Body of pancreas (tissue), 4 donors: ENCODE measurements around the gene PICK1. TPM values are rescaled to one million over a fixed set of nuclear protein-coding genes. Genes with fewer than 3 reads are reported as not detected.

Experiments used
- ATAC-seq: fragments of 150-250 bp; one replicate; pipeline ENCODE4 v1.9.1; 2016
- DNase-seq, 4 donors: peaks; one replicate each; pipeline ENCODE4 v3.0.0-alpha.2; 2019
- H3K27ac ChIP-seq, 4 donors: fragments of 200-600 bp; sonication (generic); 1 replicate in 3 of 4; 2 replicates in 1 of 4; pipeline versions ENCODE4 v1.5.1 to v1.6.1; 2016 to 2019; ENCODE audit warnings: mild to moderate bottlenecking in 1 of 4, mixed read lengths in 1 of 4, moderate library complexity in 1 of 4
- H3K27me3 ChIP-seq, 2 donors: fragments of 200-600 bp; sonication (generic); one replicate each; pipeline ENCODE4 v1.6.0; 2016; ENCODE audit warnings: mild to moderate bottlenecking in 1 of 2
- H3K36me3 ChIP-seq, 2 donors: fragments of 200-600 bp; sonication (generic); replicated peaks in 1 of 2; 2 replicates each; pipeline ENCODE4 v1.5.1; 2016; ENCODE audit warnings: low read depth in 2 of 2; ENCODE audit not compliant: insufficient read depth in 1 of 2
- H3K4me1 ChIP-seq: fragments of 200-600 bp; sonication (generic); one replicate; pipeline ENCODE4 v1.6.0; 2016
- H3K4me3 ChIP-seq, 2 donors: fragments of 200-600 bp; sonication (generic); 1 replicate in 1 of 2; 2 replicates in 1 of 2; pipeline ENCODE4 v1.5.1; 2016 to 2019
- H3K9me3 ChIP-seq, 3 donors: fragments of 200-600 bp; sonication (generic); 1 replicate in 2 of 3; 2 replicates in 1 of 3; pipeline ENCODE4 v1.5.1; 2016
- CTCF ChIP-seq, 7 experiments: fragments of 450-650 bp in 4 of 7; fragments of 200-600 bp in 3 of 7; sonication (generic) in 3 of 7; IDR thresholded peaks; one replicate each; pipeline ENCODE4 v1.5.1; 2016 to 2019; ENCODE audit warnings: antibody characterized with exemption in 7 of 7
- POLR2A ChIP-seq, 3 donors: fragments of 450-650 bp; IDR thresholded peaks; one replicate each; pipeline ENCODE4 v1.6.1; 2016; ENCODE audit warnings: antibody characterized with exemption in 3 of 3, mild to moderate bottlenecking in 2 of 3
- WGBS, 2 donors: methylation state at CpG; one replicate each; pipeline ENCODE4 v1.1.5; 2017; 5-methylcytosine and 5-hydroxymethylcytosine counted together
- intact Hi-C: fragments of 100-400 bp; cut with DNase I; formaldehyde crosslinking; loops from one replicate; pipeline ENCODE4 v1.15.1; 2023
- total RNA-seq, 2 donors: library from RNA; depleted of rRNA; stranded (reverse); fragments of >200 nt; gene quantifications; one replicate each; pipeline ENCODE4 v1.1.0, GENCODE V29; 2016

PICK1 gene
- total RNA-seq, 2 donors from 2014 or later, result 39.7 to 52.4 TPM

- H3K36me3 ChIP-seq, result no peaks in the 10 kb centered on the region
- intact Hi-C loops, result loop anchor here (10.0 kb wide), 1 partner anchor 531 kb away; the partner anchor contains the start of gene DMC1
- H3K9me3 ChIP-seq, result no peaks in the 10 kb centered on the region
- ATAC-seq (no peak), DNase-seq (no peak)
- WGBS, 2 donors, result 81 to 82% methylated on average over 14 to 16 of the region's 16 CpGs
- H3K27ac ChIP-seq, result no peak overlapping the region
- no peaks in the 10 kb centered on the region for H3K27me3 ChIP-seq
- no peak overlapping the region for H3K4me3 ChIP-seq
- H3K4me1 ChIP-seq, result no peaks in the 10 kb centered on the region
- TF ChIP-seq CTCF (IDR thresholded peaks at IDR 0.05), result no peak
- no peak for TF ChIP-seq POLR2A (IDR thresholded peaks at IDR 0.05)
Observed at GRCh38 chr22:38043151-38044039, 13.8 kb upstream of the PICK1 start.

GRCh38 chr22:38046070-38046748 is 11.0 kb upstream of the PICK1 start:
- ATAC-seq, result no peak
- 76 to 88% methylated on average over 9 to 14 of the region's 14 CpGs for WGBS, 2 donors
- DNase-seq, result no peak
- H3K27ac ChIP-seq, result no peak overlapping the region
- TF ChIP-seq POLR2A (IDR thresholded peaks at IDR 0.05) (no peak), CTCF (IDR thresholded peaks at IDR 0.05) (no peak)
- H3K36me3 ChIP-seq, result no peaks in the 10 kb centered on the region
- H3K27me3 ChIP-seq, result no peaks in the 10 kb centered on the region
- intact Hi-C loops, result loop anchor here (10.0 kb wide), 1 partner anchor 529 kb away; the partner anchor contains the start of gene DMC1
- H3K9me3 ChIP-seq, result no peaks in the 10 kb centered on the region
- no peak overlapping the region for H3K4me3 ChIP-seq
- no peaks in the 10 kb centered on the region for H3K4me1 ChIP-seq

GRCh38 chr22:38049812-38050619 is 7.2 kb upstream of the PICK1 start:
- WGBS, 2 donors, result 66 to 67% methylated on average over 14 to 20 of the region's 20 CpGs
- Histone ChIP-seq H3K27ac (no peak overlapping the region), H3K4me1 (peaks cover 6% of the 10 kb centered on the region), H3K4me3 (no peak overlapping the region), H3K36me3 (no peaks in the 10 kb centered on the region), H3K9me3 (no peaks in the 10 kb centered on the region), H3K27me3 (no peaks in the 10 kb centered on the region)
- ATAC-seq (no peak), DNase-seq (no peak)
- intact Hi-C loops, result loop anchor here (10.0 kb wide), 1 partner anchor 525 kb away; the partner anchor contains the start of gene DMC1
- TF ChIP-seq CTCF (IDR thresholded peaks at IDR 0.05) (no peak), POLR2A (IDR thresholded peaks at IDR 0.05) (no peak)

GRCh38 chr22:38050720-38051119 is 6.5 kb upstream of the PICK1 start:
- peaks cover 6% of the 10 kb centered on the region for H3K4me1 ChIP-seq
- no peak overlapping the region for H3K4me3 ChIP-seq
- H3K36me3 ChIP-seq, result no peaks in the 10 kb centered on the region
- 84 to 90% methylated on average over 6 to 7 of the region's 7 CpGs for WGBS, 2 donors
- no peaks in the 10 kb centered on the region for H3K9me3 ChIP-seq
- no peak overlapping the region for H3K27ac ChIP-seq
- TF ChIP-seq CTCF (IDR thresholded peaks at IDR 0.05) (no peak), POLR2A (IDR thresholded peaks at IDR 0.05) (no peak)
- ATAC-seq (no peak), DNase-seq (no peak)
- no peaks in the 10 kb centered on the region for H3K27me3 ChIP-seq
- intact Hi-C loops, result no loop called here
